CD14-positive monocyte (primary cell): ENCODE results near the gene CYREN. TPM values are rescaled to one million over a fixed set of nuclear protein-coding genes. Genes with fewer than 3 reads are reported as not detected.

ENCODE experiments used
- DNase-seq, 3 donors: peaks; one replicate each; pipeline ENCODE4 v3.0.0-alpha.2; 2011 to 2022
- H2AFZ ChIP-seq: 2 replicates; pipeline ENCODE4 v1.6.0; 2012; ENCODE audit warnings: mild to moderate bottlenecking, low read depth, low read length, inconsistent platforms; ENCODE audit not compliant: insufficient read depth, poor library complexity, severe bottlenecking
- H3K27ac ChIP-seq, 2 donors: 1 replicate in 1 of 2; 2 replicates in 1 of 2; pipeline ENCODE4 v1.5.1; 2012 to 2013; ENCODE audit warnings: low read length in 2 of 2, control low read depth in 1 of 2, inconsistent platforms in 1 of 2, low read depth in 1 of 2, mild to moderate bottlenecking in 1 of 2
- H3K27me3 ChIP-seq, 2 donors: one replicate each; pipeline versions ENCODE4 v1.6.0 to v1.6.1; 2011 to 2013; ENCODE audit warnings: low read length in 2 of 2; ENCODE audit not compliant: control insufficient read depth in 2 of 2, insufficient read depth in 2 of 2
- H3K36me3 ChIP-seq, 2 donors: replicated peaks in 1 of 2; 1 replicate in 1 of 2; 2 replicates in 1 of 2; pipeline versions ENCODE4 v1.5.1 to v1.6.1; 2012 to 2013; ENCODE audit warnings: low read length in 2 of 2, control low read depth in 1 of 2, inconsistent platforms in 1 of 2, mild to moderate bottlenecking in 1 of 2; ENCODE audit not compliant: insufficient read depth in 2 of 2, control insufficient read depth in 1 of 2
- H3K4me1 ChIP-seq, 2 donors: 1 replicate in 1 of 2; 2 replicates in 1 of 2; pipeline versions ENCODE4 v1.5.1 to v1.6.1; 2012 to 2013; ENCODE audit warnings: low read length in 2 of 2, control low read depth in 1 of 2, inconsistent platforms in 1 of 2, mild to moderate bottlenecking in 1 of 2, moderate library complexity in 1 of 2; ENCODE audit not compliant: insufficient read depth in 2 of 2, control insufficient read depth in 1 of 2
- H3K4me2 ChIP-seq: replicated peaks from 2 replicates; pipeline ENCODE3; 2012; ENCODE audit warnings: low read length, moderate library complexity, mild to moderate bottlenecking; ENCODE audit not compliant: poor library complexity, severe bottlenecking; ENCODE audit errors: extremely low read depth
- H3K4me3 ChIP-seq, 3 experiments: fragments of 200-600 bp in 1 of 3; sonication (generic) in 1 of 3; replicated peaks in 1 of 3; 1 replicate in 2 of 3; 2 replicates in 1 of 3; pipeline ENCODE4 v1.5.1; 2011 to 2013; ENCODE audit warnings: low read length in 3 of 3, mild to moderate bottlenecking in 3 of 3, control low read depth in 2 of 3, low read depth in 2 of 3, inconsistent platforms in 1 of 3, moderate library complexity in 1 of 3
- H3K79me2 ChIP-seq: 2 replicates; pipeline ENCODE4 v1.6.0; 2012; ENCODE audit warnings: mild to moderate bottlenecking, control low read depth, inconsistent platforms, low read length, moderate library complexity; ENCODE audit not compliant: insufficient read depth
- H3K9ac ChIP-seq: 2 replicates; pipeline ENCODE4 v1.6.0; 2017; ENCODE audit warnings: low read length, mild to moderate bottlenecking; ENCODE audit not compliant: insufficient read depth, poor library complexity, severe bottlenecking
- H3K9me3 ChIP-seq, 2 donors: replicated peaks in 1 of 2; 1 replicate in 1 of 2; 2 replicates in 1 of 2; pipeline versions ENCODE4 v1.5.1 to v1.6.1; 2012 to 2013; ENCODE audit warnings: low read length in 2 of 2, control low read depth in 1 of 2; ENCODE audit not compliant: control insufficient read depth in 1 of 2, insufficient read depth in 1 of 2
- H4K20me1 ChIP-seq: 2 replicates; pipeline ENCODE4 v1.6.0; 2012; ENCODE audit warnings: mild to moderate bottlenecking, low read length, control low read depth, moderate library complexity; ENCODE audit not compliant: insufficient read depth
- H3K27ac Mint-ChIP-seq, 7 donors: one replicate each; pipeline ENCODE4 v1.8.0; 2020; ENCODE audit warnings: mild to moderate bottlenecking in 7 of 7, mixed read lengths in 7 of 7, moderate library complexity in 6 of 7, inconsistent platforms in 2 of 7
- H3K27me3 Mint-ChIP-seq, 3 donors: one replicate each; pipeline ENCODE4 v1.8.0; 2021 to 2022; ENCODE audit warnings: low read depth in 3 of 3, mild to moderate bottlenecking in 3 of 3, mixed read lengths in 3 of 3, moderate library complexity in 3 of 3, inconsistent platforms in 1 of 3
- H3K36me3 Mint-ChIP-seq, 2 donors: one replicate each; pipeline ENCODE4 v1.8.0; 2020; ENCODE audit warnings: mixed read lengths in 2 of 2, inconsistent platforms in 1 of 2, mild to moderate bottlenecking in 1 of 2
- H3K4me1 Mint-ChIP-seq: one replicate; pipeline ENCODE4 v1.8.0; 2020; ENCODE audit warnings: mild to moderate bottlenecking, mixed read lengths
- H3K4me3 Mint-ChIP-seq, 2 donors: one replicate each; pipeline ENCODE4 v1.8.0; 2020; ENCODE audit warnings: mild to moderate bottlenecking in 2 of 2, mixed read lengths in 2 of 2, moderate library complexity in 1 of 2
- H3K9me3 Mint-ChIP-seq, 7 donors: one replicate each; pipeline ENCODE4 v1.8.0; 2020 to 2022; ENCODE audit warnings: mixed read lengths in 7 of 7, mild to moderate bottlenecking in 6 of 7, moderate library complexity in 6 of 7, inconsistent platforms in 2 of 7
- WGBS: methylation state at CpG from one replicate; pipeline ENCODE4 v1.1.5; 2013; ENCODE audit warnings: missing lambda C conversion rate; ENCODE audit not compliant: insufficient coverage; 5-methylcytosine and 5-hydroxymethylcytosine counted together
- intact Hi-C, 2 donors: fragments of 100-400 bp; cut with micrococcal nuclease; formaldehyde crosslinking; loops; one replicate each; pipeline versions ENCODE4 v1.15.0 to v1.15.1; 2023
- polyA plus RNA-seq, 3 donors: library from polyadenylated mRNA; depleted of rRNA in 1 of 3; unstranded in 2 of 3; stranded (reverse) in 1 of 3; fragments of 300-500 nt in 2 of 3; fragments of >200 nt in 1 of 3; fragmentation: Illumina TruSeq in 2 of 3; gene quantifications; 1 replicate in 2 of 3; 2 replicates in 1 of 3; pipeline ENCODE4 v1.2.3, GENCODE V29; 2012 to 2021
- TF ChIP-seq, protein P1 (sequence below): fragments of 200-600 bp; IDR thresholded peaks from one replicate; pipeline ENCODE4 v1.8.0; 2022; ENCODE audit warnings: antibody characterized with exemption, mild to moderate bottlenecking

The CYREN gene
- polyA plus RNA-seq, 3 donors = 20.6 to 47.4 (median 40.1) TPM

DNA sequence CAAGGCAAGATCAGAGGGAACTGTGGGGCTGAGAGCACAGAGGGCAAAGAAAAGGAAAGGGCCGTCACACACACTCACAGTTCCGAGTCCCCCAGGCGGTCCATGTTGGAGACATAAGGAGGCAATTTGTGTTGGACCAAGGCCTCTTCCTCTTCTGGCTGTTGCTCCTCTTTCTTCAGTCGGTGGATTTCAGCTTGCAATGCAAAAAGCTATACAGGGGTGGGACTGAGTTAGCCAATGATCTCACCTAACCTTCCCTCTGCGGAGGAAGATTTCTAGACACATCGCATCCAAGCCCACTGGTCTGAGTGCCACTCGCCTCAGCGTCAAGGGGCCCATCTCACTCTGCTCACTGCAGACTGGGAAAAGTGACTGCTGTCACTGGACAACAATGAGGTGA, 35.3 kb upstream of the CYREN start:
- no peak for DNase-seq
- Mint-ChIP-seq H3K27ac (peak overlapping the region in 2 of 7 donors; percentile 11 to 16), H3K36me3 (peaks cover 60 to 63% of the 10 kb centered on the region in 2 donors)

DNA sequence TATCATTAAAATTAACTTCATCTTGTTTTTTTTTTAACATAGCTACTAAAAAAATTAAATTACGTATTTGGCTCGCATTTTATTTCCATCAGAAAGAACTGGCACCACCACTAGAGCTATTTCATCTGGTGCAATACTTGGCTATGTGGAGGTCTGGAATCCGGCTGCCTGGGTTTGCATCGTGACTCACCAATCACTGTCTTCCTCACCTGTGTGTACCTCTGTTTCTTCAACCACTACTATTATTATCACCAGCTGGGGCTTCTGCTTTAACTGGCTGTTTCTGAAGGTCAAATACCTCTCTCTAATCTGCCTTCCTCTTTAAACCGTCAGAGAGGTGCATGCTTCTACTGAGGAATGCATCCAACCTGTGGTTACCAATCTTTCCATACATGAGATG, 34.4 kb upstream of the CYREN start:
- H3K4me1 Mint-ChIP-seq = peaks cover 33% of the 10 kb centered on the region
- peaks cover 4% of the 10 kb centered on the region for H3K79me2 ChIP-seq
- no peak overlapping the region for H3K9ac ChIP-seq
- H3K27me3 Mint-ChIP-seq = peaks cover 0 to 2% (median 0%) of the 10 kb centered on the region in 3 donors
- no peak for DNase-seq
- intact Hi-C loops = loop anchor here in 1 of 2 donors (5.0 kb wide), 1 partner anchor 53 kb away; no protein-coding TSS in a partner anchor
- peaks cover 57 to 66% of the 10 kb centered on the region in 2 donors for H3K36me3 ChIP-seq
- peak overlapping the region in 2 of 7 donors; percentile 4 to 54 for H3K27ac Mint-ChIP-seq
- TF ChIP-seq, protein P1, sequence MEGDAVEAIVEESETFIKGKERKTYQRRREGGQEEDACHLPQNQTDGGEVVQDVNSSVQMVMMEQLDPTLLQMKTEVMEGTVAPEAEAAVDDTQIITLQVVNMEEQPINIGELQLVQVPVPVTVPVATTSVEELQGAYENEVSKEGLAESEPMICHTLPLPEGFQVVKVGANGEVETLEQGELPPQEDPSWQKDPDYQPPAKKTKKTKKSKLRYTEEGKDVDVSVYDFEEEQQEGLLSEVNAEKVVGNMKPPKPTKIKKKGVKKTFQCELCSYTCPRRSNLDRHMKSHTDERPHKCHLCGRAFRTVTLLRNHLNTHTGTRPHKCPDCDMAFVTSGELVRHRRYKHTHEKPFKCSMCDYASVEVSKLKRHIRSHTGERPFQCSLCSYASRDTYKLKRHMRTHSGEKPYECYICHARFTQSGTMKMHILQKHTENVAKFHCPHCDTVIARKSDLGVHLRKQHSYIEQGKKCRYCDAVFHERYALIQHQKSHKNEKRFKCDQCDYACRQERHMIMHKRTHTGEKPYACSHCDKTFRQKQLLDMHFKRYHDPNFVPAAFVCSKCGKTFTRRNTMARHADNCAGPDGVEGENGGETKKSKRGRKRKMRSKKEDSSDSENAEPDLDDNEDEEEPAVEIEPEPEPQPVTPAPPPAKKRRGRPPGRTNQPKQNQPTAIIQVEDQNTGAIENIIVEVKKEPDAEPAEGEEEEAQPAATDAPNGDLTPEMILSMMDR = no peak
- no peaks in the 10 kb centered on the region for H4K20me1 ChIP-seq
- H3K4me3 ChIP-seq = no peak overlapping the region
- no peaks in the 10 kb centered on the region for H3K9me3 ChIP-seq
- H2AFZ ChIP-seq = no peak overlapping the region
- H3K9me3 Mint-ChIP-seq = no peaks in the 10 kb centered on the region
- H3K27ac ChIP-seq = no peak overlapping the region
- no peaks in the 10 kb centered on the region for H3K27me3 ChIP-seq
- no peak overlapping the region for H3K4me2 ChIP-seq
- 100% methylated on average over 2 of the region's 5 CpGs for WGBS
- H3K36me3 Mint-ChIP-seq = peaks cover 70 to 72% of the 10 kb centered on the region in 2 donors
- H3K4me3 Mint-ChIP-seq = no peak overlapping the region
- H3K4me1 ChIP-seq = peaks cover 29 to 31% of the 10 kb centered on the region in 2 donors

More for the DNA sequence above, 35.3 kb upstream of the CYREN start:
- Mint-ChIP-seq H3K27me3 (peaks cover 0 to 2% (median 1%) of the 10 kb centered on the region in 3 donors), H3K4me3 (no peak overlapping the region), H3K4me1 (peaks cover 43% of the 10 kb centered on the region), H3K9me3 (no peaks in the 10 kb centered on the region)
- 93% methylated on average over 6 of the region's 8 CpGs for WGBS
- H3K9me3 ChIP-seq = no peaks in the 10 kb centered on the region
- H3K79me2 ChIP-seq = peaks cover 4% of the 10 kb centered on the region
- intact Hi-C loops = loop anchor here in 1 of 2 donors (5.0 kb wide), 1 partner anchor 54 kb away; no protein-coding TSS in a partner anchor
- H3K4me1 ChIP-seq = peaks cover 37 to 39% of the 10 kb centered on the region in 2 donors
- peaks cover 48 to 56% of the 10 kb centered on the region in 2 donors for H3K36me3 ChIP-seq
- TF ChIP-seq, protein P1 = no peak
- no peak overlapping the region for H3K27ac ChIP-seq
- H3K9ac ChIP-seq = no peak overlapping the region
- no peak overlapping the region for H2AFZ ChIP-seq
- H3K4me2 ChIP-seq = no peak overlapping the region
- no peaks in the 10 kb centered on the region for H3K27me3 ChIP-seq
- no peak overlapping the region for H3K4me3 ChIP-seq
- H4K20me1 ChIP-seq = no peaks in the 10 kb centered on the region
